ENCODE measurements around the gene CPNE7.

DNA sequence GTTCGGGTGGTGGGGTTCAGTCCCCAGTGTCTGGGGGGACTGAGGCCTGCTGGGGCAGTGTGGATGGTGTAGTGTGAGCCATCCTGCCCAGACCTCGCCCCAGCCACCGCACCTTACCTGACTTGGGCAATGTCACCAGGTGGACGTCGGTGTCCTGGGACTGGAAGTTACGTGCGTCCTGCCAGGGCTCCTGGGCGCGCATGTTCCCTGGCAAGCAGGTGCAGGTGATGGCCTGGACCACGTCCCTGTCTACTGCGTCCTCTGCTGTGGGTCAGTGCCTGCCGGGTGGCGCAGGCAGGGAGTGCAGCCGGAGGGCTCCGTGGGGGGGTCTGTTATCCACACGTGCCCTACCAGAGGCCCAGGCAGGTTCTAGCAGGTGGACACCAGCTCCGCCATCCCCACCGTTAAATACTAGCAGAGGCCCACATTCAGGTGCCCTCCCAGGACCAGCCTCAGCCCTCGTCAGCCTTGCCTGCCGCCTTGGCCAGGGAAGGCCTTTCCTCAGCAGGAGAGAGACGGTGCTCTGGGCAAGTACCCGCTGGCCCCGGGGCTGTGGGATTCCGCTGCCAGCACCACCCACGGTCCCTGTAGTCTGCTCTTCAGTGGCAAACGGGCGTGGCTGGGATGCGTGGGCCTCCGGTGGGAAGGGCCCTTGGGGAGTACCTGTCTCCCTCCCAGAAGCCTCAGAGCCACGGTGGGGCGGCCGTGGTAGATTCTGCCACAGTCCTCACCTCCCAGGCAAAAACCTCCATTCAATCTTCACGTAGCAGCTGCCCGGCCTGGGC, 29.8 kb downstream of the CPNE7 start:
- TF ChIP-seq CTCF (IDR thresholded peaks at IDR 0.05; ENCODE audit: insufficient read depth, low read length) (no peak), GABPA (IDR thresholded peaks at IDR 0.05; ENCODE audit: low read depth) (no peak)
